NCI-H2227 (cell line): Measurements from ENCODE around the gene RALY.
"Not testable (repeated sequence)": the region's sequence is repeated elsewhere in the genome, so short reads cannot be mapped to it uniquely, and the experiment has no call there.

ENCODE experiments used
- DNase-seq: peaks from one replicate; lab custom pipeline; 2025; ENCODE audit not compliant: unreplicated experiment; lab: John Stamatoyannopoulos, UW

Gene RALY

GRCh38 chr20:34132491-34132890 is 138.8 kb downstream of the RALY start:
- not testable (repeated sequence) for DNase-seq

- not testable (repeated sequence) for DNase-seq
Measured at GRCh38 chr20:34132943-34133342, 139.2 kb downstream of the RALY start.

DNA sequence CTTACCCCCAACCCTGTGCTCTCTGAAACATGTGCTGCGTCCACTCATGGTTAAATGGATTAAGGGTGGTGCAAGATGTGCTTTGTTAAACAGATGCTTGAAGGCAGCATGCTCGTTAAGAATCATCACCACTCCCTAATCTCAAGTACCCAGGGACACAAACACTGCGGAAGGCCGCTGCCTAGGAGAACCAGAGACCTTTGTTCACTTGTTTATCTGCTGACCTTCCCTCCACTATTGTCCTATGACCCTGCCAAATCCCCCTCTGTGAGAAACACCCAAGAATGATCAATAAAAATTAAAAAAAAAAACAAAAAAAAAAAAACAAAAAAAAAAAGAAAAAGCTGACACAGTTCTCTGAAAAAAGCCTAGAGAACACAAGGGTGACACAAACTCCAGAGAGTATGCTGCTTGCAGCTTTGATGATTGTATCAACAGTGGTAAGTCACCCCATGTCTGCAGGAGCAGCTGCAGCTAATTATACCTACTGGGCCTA is 139.7 kb downstream of the RALY start:
- not testable (repeated sequence) for DNase-seq
